Activated naive CD4-positive, alpha-beta T cell treated with anti-CD3 and anti-CD28 coated beads for 36 hours (primary cell): ENCODE results near the gene LOXL1. TPM values are rescaled to one million over a fixed set of nuclear protein-coding genes. Genes with fewer than 3 reads are reported as not detected.

ENCODE experiments used
- CTCF ChIA-PET: fragments of 350-600 bp; sonication (Branson Sonifier 250); formaldehyde crosslinking; loops from one replicate; lab custom pipeline; 2021; ENCODE audit warnings: antibody characterized with exemption; lab: Charles Lee
- DNase-seq: peaks from one replicate; pipeline ENCODE4 v3.0.0-alpha.2; 2020
- H3K27ac Mint-ChIP-seq: one replicate; pipeline ENCODE4 v1.8.0; 2021; ENCODE audit warnings: mild to moderate bottlenecking, mixed read lengths
- H3K27me3 Mint-ChIP-seq: one replicate; pipeline ENCODE4 v1.8.0; 2021; ENCODE audit warnings: low read depth, mixed read lengths
- H3K36me3 Mint-ChIP-seq: one replicate; pipeline ENCODE4 v1.8.0; 2021; ENCODE audit warnings: low read depth, mixed read lengths
- H3K4me1 Mint-ChIP-seq: one replicate; pipeline ENCODE4 v1.8.0; 2021; ENCODE audit warnings: low read depth, mixed read lengths
- H3K4me3 Mint-ChIP-seq: one replicate; pipeline ENCODE4 v1.8.0; 2021; ENCODE audit warnings: mild to moderate bottlenecking, moderate library complexity, mixed read lengths
- H3K9me3 Mint-ChIP-seq: one replicate; pipeline ENCODE4 v1.8.0; 2021; ENCODE audit warnings: mixed read lengths
- intact Hi-C: fragments of 100-400 bp; cut with micrococcal nuclease; formaldehyde crosslinking; loops from one replicate; pipeline ENCODE4 v1.15.1; 2023
- total RNA-seq, 2 experiments: library from RNA; stranded (reverse); gene quantifications; one replicate each; pipeline ENCODE4 v1.2.3, GENCODE V29; 2021

LOXL1 gene
- total RNA-seq, 2 experiments from 2014 or later: 0.25 to 0.55 TPM

DNA sequence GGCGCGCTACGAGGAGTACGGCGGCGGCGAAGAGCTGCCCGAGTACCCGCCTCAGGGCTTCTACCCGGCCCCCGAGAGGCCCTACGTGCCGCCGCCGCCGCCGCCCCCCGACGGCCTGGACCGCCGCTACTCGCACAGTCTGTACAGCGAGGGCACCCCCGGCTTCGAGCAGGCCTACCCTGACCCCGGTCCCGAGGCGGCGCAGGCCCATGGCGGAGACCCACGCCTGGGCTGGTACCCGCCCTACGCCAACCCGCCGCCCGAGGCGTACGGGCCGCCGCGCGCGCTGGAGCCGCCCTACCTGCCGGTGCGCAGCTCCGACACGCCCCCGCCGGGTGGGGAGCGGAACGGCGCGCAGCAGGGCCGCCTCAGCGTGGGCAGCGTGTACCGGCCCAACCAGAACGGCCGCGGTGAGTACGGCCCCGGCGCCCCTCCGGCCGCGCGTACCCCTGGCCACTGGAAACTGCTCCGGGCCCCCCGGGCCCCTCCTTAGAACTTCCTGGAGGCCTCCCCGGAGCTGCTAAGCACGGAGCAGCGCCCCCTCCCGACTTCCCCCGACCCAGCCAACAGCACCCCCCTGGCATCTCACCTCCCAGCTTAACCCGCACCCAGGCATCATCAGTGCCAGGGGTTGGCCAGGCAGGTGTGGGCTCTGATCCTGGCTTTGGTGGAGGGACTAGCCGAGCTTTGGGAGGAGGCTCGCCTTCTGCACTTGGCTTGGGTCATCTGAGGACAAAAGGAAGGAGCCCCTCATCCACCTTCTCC lies 1.4 kb downstream of the LOXL1 start:
- peak overlapping the region; percentile 72 for H3K4me3 Mint-ChIP-seq
- no peaks in the 10 kb centered on the region for H3K36me3 Mint-ChIP-seq
- H3K27me3 Mint-ChIP-seq: no peaks in the 10 kb centered on the region
- H3K4me1 Mint-ChIP-seq: peaks cover 33% of the 10 kb centered on the region
- CTCF ChIA-PET: interaction anchor here (0.6 to 3.7 kb wide), 21 partner anchors 11 to 1290 kb away, joined by 3 to 44 read pairs (median 5); partner anchors contain the start of gene TBC1D21
- intact Hi-C loops: loop anchor here (1.0 kb wide), 3 partner anchors 30 to 53 kb away; no protein-coding TSS in a partner anchor
- H3K27ac Mint-ChIP-seq: no peak overlapping the region
- no peaks in the 10 kb centered on the region for H3K9me3 Mint-ChIP-seq
- DNase-seq: peak; percentile 84

DNA sequence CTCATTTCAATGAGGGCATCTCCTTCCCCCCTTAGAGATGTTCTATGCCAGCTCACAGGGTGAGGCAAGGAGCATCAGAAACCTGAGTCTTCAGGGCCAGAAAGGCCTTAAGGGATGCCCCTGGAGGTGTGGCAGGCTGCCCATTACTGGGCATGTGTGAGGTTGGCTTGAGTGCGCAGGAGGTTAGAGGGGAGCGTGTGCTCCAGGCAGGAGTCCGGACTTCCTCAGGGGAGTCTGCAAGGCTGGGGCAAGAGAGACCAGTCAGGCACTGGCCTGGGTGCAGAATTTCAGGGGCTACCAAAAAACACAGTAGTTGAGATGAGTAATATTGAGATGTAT lies 1.9 kb downstream of the LOXL1 start:
- Mint-ChIP-seq H3K36me3 (no peaks in the 10 kb centered on the region), H3K27ac (no peak overlapping the region), H3K9me3 (no peaks in the 10 kb centered on the region), H3K4me3 (peak overlapping the region; percentile 72), H3K4me1 (peaks cover 32% of the 10 kb centered on the region), H3K27me3 (no peaks in the 10 kb centered on the region)
- no peak for DNase-seq
- intact Hi-C loops: loop anchor here (1.0 kb wide), 2 partner anchors 37 to 54 kb away; no protein-coding TSS in a partner anchor
- CTCF ChIA-PET: interaction anchor here (0.6 to 3.7 kb wide), 19 partner anchors 10 to 1290 kb away, joined by 3 to 44 read pairs (median 6); partner anchors contain the start of gene TBC1D21

DNA sequence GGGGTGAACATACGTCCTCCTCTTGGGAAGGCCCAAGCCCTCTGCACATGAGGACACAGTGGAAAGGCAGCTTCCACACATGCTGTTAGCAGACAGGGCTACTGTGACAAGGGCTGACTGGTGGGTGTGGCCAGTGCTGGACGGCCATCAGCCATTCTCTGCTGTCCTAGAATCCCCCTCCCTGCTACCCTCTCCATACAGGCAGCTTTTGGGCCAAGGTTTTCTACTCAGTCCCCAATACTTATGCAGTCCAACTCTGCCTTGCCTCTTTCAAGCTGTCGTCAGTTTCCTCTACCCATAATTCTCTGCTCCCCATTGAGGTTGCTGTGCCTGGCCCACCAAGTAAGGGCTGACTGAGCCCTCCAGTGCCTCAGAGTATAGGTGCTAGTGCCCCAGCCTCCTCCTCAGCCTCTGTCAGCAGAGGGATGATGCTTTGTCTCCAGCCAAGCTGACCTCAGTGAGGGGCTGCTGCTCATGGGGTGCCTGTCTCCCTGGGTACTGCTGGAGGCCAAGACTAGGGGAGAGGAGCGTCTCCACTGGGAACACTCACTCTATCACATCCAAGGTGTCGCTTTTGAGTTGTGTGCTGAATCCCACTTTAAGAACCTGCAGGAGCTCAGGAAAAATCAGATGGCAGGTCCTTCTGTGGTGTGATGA lies 2.8 kb downstream of the LOXL1 start:
- no peaks in the 10 kb centered on the region for H3K36me3 Mint-ChIP-seq
- no peak for DNase-seq

DNA sequence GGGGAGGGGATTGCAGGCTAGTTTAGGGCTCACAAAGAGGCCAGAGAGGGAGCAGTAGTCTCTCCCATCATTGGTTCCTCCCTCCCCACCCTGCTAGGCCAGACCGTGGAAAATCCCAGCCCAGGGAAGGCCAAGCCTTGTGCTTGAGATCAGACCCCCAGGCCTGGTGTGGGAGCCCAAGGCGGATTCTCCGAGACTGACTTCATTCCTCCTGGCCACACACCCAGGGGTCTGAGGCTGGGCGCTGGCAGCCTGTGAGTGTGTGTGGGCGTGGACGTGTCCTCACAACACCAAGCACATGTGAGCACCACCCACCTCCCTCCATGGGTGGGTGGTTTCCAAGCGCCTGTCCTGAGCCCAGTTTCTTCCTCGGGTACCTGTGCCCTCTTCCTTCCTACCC lies 4.1 kb downstream of the LOXL1 start:
- Mint-ChIP-seq H3K36me3 (no peaks in the 10 kb centered on the region), H3K27me3 (no peaks in the 10 kb centered on the region)
- CTCF ChIA-PET: no interaction called here

More for the DNA sequence above, 2.8 kb downstream of the LOXL1 start:
- intact Hi-C loops: loop anchor here (1.0 kb wide), 2 partner anchors 36 to 55 kb away; no protein-coding TSS in a partner anchor
- no peaks in the 10 kb centered on the region for H3K9me3 Mint-ChIP-seq
- peaks cover 23% of the 10 kb centered on the region for H3K4me1 Mint-ChIP-seq
- no peaks in the 10 kb centered on the region for H3K27me3 Mint-ChIP-seq
- H3K4me3 Mint-ChIP-seq: no peak overlapping the region
- CTCF ChIA-PET: interaction anchor here (0.5 to 3.7 kb wide), 5 partner anchors 21 to 224 kb away, joined by 3 to 44 read pairs (median 4); no protein-coding TSS in a partner anchor
- H3K27ac Mint-ChIP-seq: no peak overlapping the region

DNA sequence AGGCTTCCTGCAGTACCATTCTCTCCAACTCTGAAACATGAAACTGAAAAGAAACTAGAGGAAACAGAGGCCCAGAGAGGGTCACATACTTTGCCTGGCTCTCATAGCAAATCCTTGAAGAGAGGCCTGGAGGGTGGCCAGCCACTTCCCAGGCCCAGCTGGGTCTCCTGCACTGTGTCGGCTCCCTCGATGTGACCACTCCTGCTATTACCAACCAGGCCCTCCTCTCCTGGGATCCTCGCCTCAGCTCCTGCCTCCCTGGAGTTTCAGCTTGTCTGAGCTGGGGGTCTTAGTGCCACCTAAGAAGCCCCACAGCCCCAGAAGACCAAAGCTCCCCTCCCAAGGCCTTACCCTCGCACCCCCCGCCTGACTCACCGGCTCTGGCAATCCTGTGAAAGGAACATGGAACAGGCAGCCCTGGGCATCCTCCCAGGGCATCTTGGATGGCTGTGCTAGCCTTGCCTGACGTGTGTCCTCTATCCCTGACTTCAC lies 4.6 kb downstream of the LOXL1 start:
- intact Hi-C loops: no loop called here
- H3K27me3 Mint-ChIP-seq: no peaks in the 10 kb centered on the region
- no peak overlapping the region for H3K4me3 Mint-ChIP-seq
- DNase-seq: no peak
- H3K27ac Mint-ChIP-seq: no peak overlapping the region
- CTCF ChIA-PET: no interaction called here
- no peaks in the 10 kb centered on the region for H3K9me3 Mint-ChIP-seq
- peaks cover 8% of the 10 kb centered on the region for H3K4me1 Mint-ChIP-seq
- no peaks in the 10 kb centered on the region for H3K36me3 Mint-ChIP-seq

More for the DNA sequence above, 4.1 kb downstream of the LOXL1 start:
- Mint-ChIP-seq H3K27ac (no peak overlapping the region), H3K4me3 (no peak overlapping the region), H3K4me1 (peaks cover 11% of the 10 kb centered on the region), H3K9me3 (no peaks in the 10 kb centered on the region)
- DNase-seq: no peak
- intact Hi-C loops: no loop called here

DNA sequence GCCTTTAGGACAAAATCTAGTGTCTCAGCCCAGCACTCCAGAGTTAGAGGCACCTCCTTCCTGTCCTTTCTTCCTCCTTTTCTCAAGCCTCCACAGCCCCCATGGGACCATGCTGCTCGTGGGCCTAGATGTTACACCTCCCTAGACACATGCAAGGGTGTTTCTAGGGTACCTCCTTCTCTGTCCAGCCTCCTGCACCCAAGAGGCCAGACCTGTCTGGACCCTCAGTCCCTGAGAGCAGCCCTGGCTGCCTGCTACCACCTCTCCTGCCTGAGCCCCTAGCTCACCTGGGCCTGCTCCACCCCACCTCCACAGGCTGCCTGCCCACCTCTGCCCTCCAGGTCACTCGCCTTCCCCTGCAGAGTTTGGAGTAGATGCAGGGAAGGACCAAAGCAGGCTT lies 5.2 kb downstream of the LOXL1 start:
- H3K4me1 Mint-ChIP-seq: peaks cover 7% of the 10 kb centered on the region
- no peaks in the 10 kb centered on the region for H3K9me3 Mint-ChIP-seq
- DNase-seq: no peak
- H3K27me3 Mint-ChIP-seq: no peaks in the 10 kb centered on the region
- CTCF ChIA-PET: interaction anchor here (0.6 kb wide), 1 partner anchor 28 kb away, joined by 3 read pairs; no protein-coding TSS in a partner anchor
- no peaks in the 10 kb centered on the region for H3K36me3 Mint-ChIP-seq
- H3K4me3 Mint-ChIP-seq: no peak overlapping the region
- no peak overlapping the region for H3K27ac Mint-ChIP-seq
- intact Hi-C loops: no loop called here

DNA sequence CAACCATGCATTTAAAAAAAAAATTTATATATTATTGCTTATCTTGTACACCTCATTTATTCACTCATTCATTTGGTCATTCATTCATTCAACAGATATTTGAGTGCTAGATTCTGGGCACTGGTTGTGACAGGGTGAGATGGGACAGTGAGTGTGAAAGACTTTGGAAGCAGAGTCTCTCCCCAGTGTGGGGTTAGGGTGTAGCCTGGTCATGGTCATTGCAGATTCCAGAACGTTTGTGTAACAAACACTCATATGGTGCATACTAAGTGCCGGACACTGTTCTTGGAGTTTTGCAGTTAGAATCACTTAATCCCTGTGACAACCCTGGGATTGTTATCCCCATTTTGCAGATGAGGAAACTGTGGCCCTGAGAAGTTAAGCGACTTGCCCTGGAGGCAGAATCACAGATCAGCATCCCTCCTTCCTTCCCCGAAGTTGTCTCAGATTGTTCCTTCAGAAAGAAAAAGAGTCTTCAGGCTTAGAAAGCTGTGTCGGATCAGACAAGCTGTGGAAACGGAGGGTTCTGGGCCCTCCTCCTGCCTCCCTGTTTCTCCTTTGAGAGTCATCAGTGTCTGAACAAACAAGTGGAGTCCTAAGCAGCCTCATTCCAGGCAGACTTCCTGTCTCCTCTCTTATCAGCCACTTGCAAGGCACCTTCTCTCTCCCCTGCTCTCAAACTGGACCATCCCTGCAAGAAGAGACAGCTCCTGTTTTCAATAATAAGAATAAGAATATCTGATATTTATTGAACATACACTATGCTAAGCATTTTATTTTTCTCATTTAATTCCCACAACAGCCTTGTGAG lies 6.3 kb downstream of the LOXL1 start:
- intact Hi-C loops: no loop called here
- H3K4me1 Mint-ChIP-seq: peaks cover 7% of the 10 kb centered on the region
- no peak overlapping the region for H3K4me3 Mint-ChIP-seq
- no peaks in the 10 kb centered on the region for H3K27me3 Mint-ChIP-seq
- no peak overlapping the region for H3K27ac Mint-ChIP-seq
- no peak for DNase-seq
- H3K9me3 Mint-ChIP-seq: no peaks in the 10 kb centered on the region
- CTCF ChIA-PET: interaction anchor here (0.6 to 1.2 kb wide), 2 partner anchors 19 to 31 kb away, joined by 3 to 4 read pairs; no protein-coding TSS in a partner anchor
- no peaks in the 10 kb centered on the region for H3K36me3 Mint-ChIP-seq

DNA sequence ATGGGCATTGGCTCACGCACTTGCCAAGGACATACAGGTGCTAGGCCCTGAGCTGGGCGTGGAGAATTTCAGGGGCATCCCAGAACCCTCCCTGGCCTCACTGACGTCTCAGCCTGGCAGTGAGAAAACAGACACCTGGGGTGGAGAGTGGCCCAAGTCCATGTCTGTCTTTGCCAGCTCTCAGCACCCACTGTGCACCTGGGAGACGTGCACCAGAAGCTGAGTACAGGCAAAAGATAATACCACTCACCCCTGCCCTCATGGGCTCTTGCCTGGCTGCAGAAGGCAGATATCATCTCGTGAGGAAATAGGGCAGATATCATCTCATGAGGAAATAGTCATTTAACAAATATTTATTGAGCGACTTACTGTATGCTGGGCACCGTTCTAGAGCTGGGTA lies 8.0 kb downstream of the LOXL1 start:
- Mint-ChIP-seq H3K4me1 (no peaks in the 10 kb centered on the region), H3K27ac (no peak overlapping the region), H3K9me3 (no peaks in the 10 kb centered on the region), H3K36me3 (no peaks in the 10 kb centered on the region), H3K27me3 (no peaks in the 10 kb centered on the region), H3K4me3 (no peak overlapping the region)
- DNase-seq: no peak
- CTCF ChIA-PET: interaction anchor here (2.1 kb wide), 1 partner anchor 17 kb away, joined by 6 read pairs; no protein-coding TSS in a partner anchor
- intact Hi-C loops: no loop called here

DNA sequence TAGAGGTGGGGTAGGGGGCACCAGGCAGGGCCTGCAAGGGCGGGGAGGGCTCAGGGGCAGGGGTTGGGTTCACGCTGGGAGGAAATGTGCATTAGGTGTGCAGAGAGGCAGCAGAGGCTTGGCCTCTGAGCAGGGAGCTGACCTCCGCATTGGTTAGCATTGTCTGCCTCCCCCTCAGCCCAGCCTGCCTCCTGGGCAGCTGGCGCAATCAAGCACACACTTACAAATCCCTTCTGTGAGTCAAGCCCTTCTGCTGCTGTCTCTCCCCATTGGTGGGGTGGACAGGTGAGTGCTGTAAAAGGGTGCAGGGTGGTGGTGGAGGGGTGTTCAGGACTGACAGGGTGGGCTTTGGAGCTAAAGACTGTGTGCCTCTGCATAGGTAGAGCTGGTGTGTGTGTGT lies 9.3 kb downstream of the LOXL1 start:
- no peaks in the 10 kb centered on the region for H3K27me3 Mint-ChIP-seq
- intact Hi-C loops: no loop called here
- no peaks in the 10 kb centered on the region for H3K4me1 Mint-ChIP-seq
- CTCF ChIA-PET: interaction anchor here (0.5 to 2.1 kb wide), 4 partner anchors 10 to 1147 kb away, joined by 3 to 6 read pairs (median 4); no protein-coding TSS in a partner anchor
- no peaks in the 10 kb centered on the region for H3K36me3 Mint-ChIP-seq
- H3K9me3 Mint-ChIP-seq: no peaks in the 10 kb centered on the region
- DNase-seq: no peak
- H3K4me3 Mint-ChIP-seq: no peak overlapping the region
- H3K27ac Mint-ChIP-seq: no peak overlapping the region

DNA sequence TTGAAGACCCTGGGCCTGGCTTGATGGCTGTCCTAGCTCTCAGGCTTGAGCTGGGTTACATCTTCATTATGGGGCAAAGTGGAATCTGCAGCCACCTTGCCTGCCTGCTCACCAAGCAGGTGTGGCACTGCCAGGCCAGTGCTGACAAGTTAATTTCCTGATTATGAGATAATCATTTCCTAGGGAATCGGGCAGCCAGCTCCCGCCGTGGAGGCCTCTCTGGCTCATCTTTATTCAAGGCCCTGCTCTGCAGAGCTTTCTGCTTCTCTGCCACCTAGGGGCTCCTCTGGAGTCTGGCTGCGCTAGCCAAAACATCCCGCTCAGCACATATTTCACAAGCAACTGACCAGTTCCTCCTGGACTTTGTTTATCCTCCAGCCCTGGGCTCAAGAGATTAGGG lies 9.9 kb downstream of the LOXL1 start:
- no peaks in the 10 kb centered on the region for H3K36me3 Mint-ChIP-seq
- no peaks in the 10 kb centered on the region for H3K4me1 Mint-ChIP-seq
- intact Hi-C loops: no loop called here
- H3K9me3 Mint-ChIP-seq: no peaks in the 10 kb centered on the region
- no peak overlapping the region for H3K4me3 Mint-ChIP-seq
- no peak for DNase-seq
- H3K27ac Mint-ChIP-seq: no peak overlapping the region
- CTCF ChIA-PET: interaction anchor here (0.5 to 4.9 kb wide), 5 partner anchors 8 to 1147 kb away, joined by 3 to 25 read pairs (median 6); no protein-coding TSS in a partner anchor
- no peaks in the 10 kb centered on the region for H3K27me3 Mint-ChIP-seq

DNA sequence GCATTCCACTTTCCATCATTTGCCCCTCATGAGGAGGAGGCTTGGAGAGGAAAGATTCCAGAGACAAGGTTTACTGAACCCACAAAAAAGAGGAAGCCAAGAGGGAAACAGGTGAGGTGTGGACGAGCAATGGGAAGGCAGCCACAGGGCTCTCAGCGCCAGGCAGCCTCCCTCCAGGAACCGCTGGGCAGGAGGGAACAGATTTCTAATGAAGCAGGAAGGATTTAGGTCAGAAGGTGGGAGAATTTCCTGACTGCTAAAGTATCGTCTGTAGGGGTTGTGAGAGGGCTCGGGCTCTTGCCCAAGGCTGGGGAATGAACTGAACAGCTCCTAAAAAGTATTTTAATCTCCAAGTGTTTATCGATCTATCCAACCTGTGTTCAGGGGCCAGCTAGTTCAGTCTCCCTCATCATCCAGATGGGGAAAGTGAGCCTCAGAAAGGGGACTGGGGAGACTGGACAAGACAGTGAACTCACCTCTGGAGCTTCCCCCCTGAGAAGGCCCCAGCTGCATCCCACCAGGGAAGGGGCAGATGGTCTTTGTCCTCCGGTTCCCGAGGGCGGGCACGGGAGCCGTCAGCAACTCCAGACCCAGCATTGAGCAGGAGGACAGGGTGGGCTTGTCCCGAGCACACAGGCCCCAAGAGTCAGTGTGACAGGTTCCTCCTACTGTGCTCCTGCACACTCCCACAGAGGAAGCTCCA lies 10.5 kb downstream of the LOXL1 start:
- H3K27ac Mint-ChIP-seq: no peak overlapping the region
- H3K9me3 Mint-ChIP-seq: no peaks in the 10 kb centered on the region
- no peaks in the 10 kb centered on the region for H3K27me3 Mint-ChIP-seq
- no peak overlapping the region for H3K4me3 Mint-ChIP-seq
- CTCF ChIA-PET: interaction anchor here (2.1 to 4.9 kb wide), 2 partner anchors 9 to 12 kb away, joined by 6 to 25 read pairs; no protein-coding TSS in a partner anchor
- intact Hi-C loops: no loop called here
- peaks cover 4% of the 10 kb centered on the region for H3K4me1 Mint-ChIP-seq
- DNase-seq: no peak
- no peaks in the 10 kb centered on the region for H3K36me3 Mint-ChIP-seq
